K562 (cell line): ENCODE results near the gene PRMT7. TPM values are rescaled to one million over a fixed set of nuclear protein-coding genes. Genes with fewer than 3 reads are reported as not detected.

Source experiments
- AFF4 ChIP-seq: sonication (generic); formaldehyde crosslinking; IDR thresholded peaks from 2 replicates; pipeline ENCODE4 v1.8.0; 2023; ENCODE audit warnings: mild to moderate bottlenecking, missing genetic modification reagents
- BCOR ChIP-seq: fragments of 450-650 bp; IDR thresholded peaks from 2 replicates; pipeline ENCODE4 v1.6.1; 2016
- E2F3 ChIP-seq: fragments of 250-450 bp; sonication (Bioruptor Pico); IDR thresholded peaks from 2 replicates; pipeline ENCODE4 v1.4.0; 2020; ENCODE audit warnings: mild to moderate bottlenecking
- HDAC3 ChIP-seq: fragments of 450-650 bp; IDR thresholded peaks from 2 replicates; pipeline ENCODE4 v1.6.1; 2018; ENCODE audit warnings: borderline replicate concordance, mild to moderate bottlenecking, moderate library complexity; ENCODE audit not compliant: partially characterized antibody
- HEY1 ChIP-seq: fragments of 250-450 bp; sonication (Bioruptor Pico); IDR thresholded peaks from 2 replicates; pipeline ENCODE4 v1.5.0; 2020; ENCODE audit warnings: mild to moderate bottlenecking, moderate library complexity, borderline replicate concordance
- HNRNPL ChIP-seq: fragments of 200-400 bp; formaldehyde crosslinking; IDR thresholded peaks from 2 replicates; pipeline ENCODE4 v1.6.1; 2017; ENCODE audit warnings: low read depth, mild to moderate bottlenecking, low read length
- PHTF2 ChIP-seq: fragments of 250-450 bp; sonication (Bioruptor Pico); IDR thresholded peaks from 2 replicates; pipeline ENCODE4 v1.5.0; 2021; ENCODE audit warnings: mild to moderate bottlenecking
- PREB ChIP-seq: sonication (generic); formaldehyde crosslinking; IDR thresholded peaks from 2 replicates; pipeline ENCODE4 v1.8.1; 2023; ENCODE audit warnings: mild to moderate bottlenecking, missing genetic modification reagents
- SAFB ChIP-seq: fragments of 200-400 bp; formaldehyde crosslinking; IDR thresholded peaks from 2 replicates; pipeline ENCODE4 v1.6.1; 2017; ENCODE audit warnings: low read depth, low read length, borderline replicate concordance
- SAP30 ChIP-seq: fragments of 200-600 bp; sonication (generic); IDR thresholded peaks from 2 replicates; pipeline ENCODE4 v1.6.1; 2012; ENCODE audit warnings: borderline replicate concordance, low read depth, mild to moderate bottlenecking, moderate library complexity, low read length, control low read depth, inconsistent platforms; ENCODE audit not compliant: insufficient read depth, poor library complexity, severe bottlenecking
- SRSF1 ChIP-seq: fragments of 200-400 bp; formaldehyde crosslinking; IDR thresholded peaks from 2 replicates; pipeline ENCODE4 v1.6.1; 2017; ENCODE audit warnings: mild to moderate bottlenecking, low read depth, low read length, moderate library complexity
- TAL1 ChIP-seq: fragments of 450-650 bp; IDR thresholded peaks from 2 replicates; pipeline ENCODE4 v1.6.1; 2016; ENCODE audit warnings: mild to moderate bottlenecking
- ZFP1 ChIP-seq: fragments of 450-650 bp; formaldehyde crosslinking; IDR thresholded peaks from 2 replicates; pipeline ENCODE4 v1.4.0; 2020; ENCODE audit warnings: mild to moderate bottlenecking, mixed read lengths
- ZFP30 ChIP-seq: fragments of 250-450 bp; sonication (Bioruptor Pico); IDR thresholded peaks from 2 replicates; pipeline ENCODE4 v1.8.0; 2022; ENCODE audit warnings: moderate library complexity, mild to moderate bottlenecking, inconsistent platforms, borderline replicate concordance
- ZNF12 ChIP-seq: sonication (generic); formaldehyde crosslinking; IDR thresholded peaks from 2 replicates; pipeline ENCODE4 v1.4.0; 2020; ENCODE audit warnings: mild to moderate bottlenecking, missing genetic modification reagents
- ZNF253 ChIP-seq: fragments of 250-450 bp; sonication (Bioruptor Pico); conservative IDR thresholded peaks from 2 replicates; pipeline ENCODE4 v1.6.1; 2021; ENCODE audit warnings: mild to moderate bottlenecking
- ZNF311 ChIP-seq: fragments of 250-450 bp; sonication (Bioruptor Pico); IDR thresholded peaks from 2 replicates; pipeline ENCODE4 v1.4.0; 2020; ENCODE audit warnings: mild to moderate bottlenecking, moderate library complexity
- ZNF655 ChIP-seq: fragments of 250-450 bp; sonication (Bioruptor Pico); IDR thresholded peaks from 2 replicates; pipeline ENCODE4 v1.5.0; 2021
- polyA plus RNA-seq, 8 experiments: library from polyadenylated mRNA; depleted of rRNA in 4 of 8; stranded (reverse) in 5 of 8; unstranded in 3 of 8; fragments of >200 nt; fragmentation: Nextera tagmentation in 2 of 8; fragmentation: Illumina TruSeq in 1 of 8; extraction: Ambion mirVana in 2 of 8; extraction: Trizol in 1 of 8; gene quantifications; 2 replicates each; pipeline versions ENCODE4 v1.2.1 to v1.2.3, GENCODE V29; 2011 to 2014; ENCODE audit warnings: inconsistent platforms in 1 of 8, missing spikeins in 1 of 8
- total RNA-seq, 7 experiments: library from RNA; depleted of rRNA in 6 of 7; stranded (reverse); fragments of >200 nt in 6 of 7; fragmentation: Illumina TruSeq in 2 of 7; extraction: Trizol in 2 of 7; gene quantifications; 2 replicates each; pipeline versions ENCODE4 v1.2.1 to v1.2.3, GENCODE V29; 2011 to 2021; ENCODE audit warnings: low replicate concordance in 1 of 7
- TF ChIP-seq, protein P1 (sequence below), 3 experiments: IDR thresholded peaks in 2 of 3; conservative IDR thresholded peaks in 1 of 3; 2 replicates each; pipeline ENCODE4 v1.5.1; 2011 to 2012; ENCODE audit warnings: low read length in 3 of 3, mild to moderate bottlenecking in 3 of 3, control low read depth in 2 of 3, improper control_type of control experiment in 1 of 3, inconsistent platforms in 1 of 3, low read depth in 1 of 3, mixed read lengths in 1 of 3, moderate library complexity in 1 of 3; ENCODE audit not compliant: insufficient read depth in 2 of 3

PRMT7 gene
- total and polyA plus RNA-seq, 9 of the 15 experiments (the other 6 are each of a cell fraction or from before 2014, with no cell fraction given), result 6.4 to 88.8 (median 73.1) TPM

DNA sequence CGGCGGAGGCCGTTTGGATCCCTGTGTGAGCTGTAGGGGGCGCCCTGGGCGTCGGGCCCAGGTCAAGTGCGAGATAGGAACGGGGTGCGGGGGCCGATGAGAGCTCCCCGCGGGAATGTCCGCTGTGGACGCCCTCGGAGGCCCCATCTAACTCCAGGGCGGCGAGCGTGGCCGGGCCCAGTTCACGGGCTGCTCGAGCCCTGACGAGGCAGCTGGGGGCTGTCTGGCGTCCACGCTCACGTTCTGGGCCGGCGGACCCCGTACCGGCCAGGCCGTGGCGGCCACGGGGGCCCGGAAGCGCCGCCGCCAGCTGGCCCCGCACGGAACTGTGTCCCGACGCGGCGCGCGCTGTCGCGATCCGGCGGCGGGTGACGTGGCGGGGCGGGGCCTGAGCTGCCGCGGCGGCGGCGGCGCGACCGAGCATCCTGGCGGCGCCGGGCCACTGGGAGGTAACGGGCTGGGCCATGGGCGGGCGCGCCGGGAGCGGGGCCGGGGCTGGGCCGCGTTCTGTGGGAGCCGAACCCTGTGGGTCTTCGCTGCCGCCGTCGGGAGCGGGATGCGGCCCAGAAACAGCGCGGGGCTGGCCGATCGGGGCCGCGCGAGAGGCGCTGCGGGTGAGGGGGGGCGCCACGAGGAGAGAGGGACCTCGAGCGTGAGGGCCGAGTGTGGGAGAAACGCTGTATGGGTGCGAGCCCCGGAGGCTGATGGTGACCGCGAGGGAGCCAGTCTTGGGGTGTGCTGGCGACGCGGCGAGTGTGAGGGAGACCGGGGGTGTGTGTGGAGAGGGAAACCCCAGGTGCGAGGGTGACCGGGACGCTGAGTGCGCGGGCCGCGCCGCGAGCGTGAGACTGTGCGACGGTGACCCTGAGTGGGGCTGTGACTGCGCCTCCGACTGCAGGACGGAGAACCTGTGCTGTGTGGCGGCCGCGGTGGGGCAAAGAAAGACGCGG lies 46.4 kb upstream of the PRMT7 start, which contains the start of gene SLC7A6 (continued):
- peak; percentile 89 for TF ChIP-seq AFF4 (CRISPR knock-in tag)
- peak; percentile 87; the same call in 1 of the 2 replicates for TF ChIP-seq PREB (CRISPR knock-in tag)
- TF ChIP-seq ZNF311, result no peak
- TF ChIP-seq ZFP30, result no peak
- TF ChIP-seq SRSF1, result no peak; the same call in 1 of the 2 replicates
- TF ChIP-seq, protein P1, sequence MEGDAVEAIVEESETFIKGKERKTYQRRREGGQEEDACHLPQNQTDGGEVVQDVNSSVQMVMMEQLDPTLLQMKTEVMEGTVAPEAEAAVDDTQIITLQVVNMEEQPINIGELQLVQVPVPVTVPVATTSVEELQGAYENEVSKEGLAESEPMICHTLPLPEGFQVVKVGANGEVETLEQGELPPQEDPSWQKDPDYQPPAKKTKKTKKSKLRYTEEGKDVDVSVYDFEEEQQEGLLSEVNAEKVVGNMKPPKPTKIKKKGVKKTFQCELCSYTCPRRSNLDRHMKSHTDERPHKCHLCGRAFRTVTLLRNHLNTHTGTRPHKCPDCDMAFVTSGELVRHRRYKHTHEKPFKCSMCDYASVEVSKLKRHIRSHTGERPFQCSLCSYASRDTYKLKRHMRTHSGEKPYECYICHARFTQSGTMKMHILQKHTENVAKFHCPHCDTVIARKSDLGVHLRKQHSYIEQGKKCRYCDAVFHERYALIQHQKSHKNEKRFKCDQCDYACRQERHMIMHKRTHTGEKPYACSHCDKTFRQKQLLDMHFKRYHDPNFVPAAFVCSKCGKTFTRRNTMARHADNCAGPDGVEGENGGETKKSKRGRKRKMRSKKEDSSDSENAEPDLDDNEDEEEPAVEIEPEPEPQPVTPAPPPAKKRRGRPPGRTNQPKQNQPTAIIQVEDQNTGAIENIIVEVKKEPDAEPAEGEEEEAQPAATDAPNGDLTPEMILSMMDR (IDR thresholded peaks at IDR 0.05 in 2 of 3, conservative IDR thresholded peaks at IDR 0.05 in 1 of 3; ENCODE audit: insufficient read depth in 2 of 3, low read depth in 1 of 3, low read length in 3 of 3), result peak; percentile 82 to 84 (median 84)
- no peak for TF ChIP-seq ZNF253 (CRISPR knock-in tag)
- no peak for TF ChIP-seq ZNF655
- TF ChIP-seq ZNF12 (CRISPR knock-in tag), result no peak
- TF ChIP-seq TAL1, result no peak
- no peak for TF ChIP-seq HDAC3
- 0 out of 2 replicates have a peak, but pooled peaks have one; percentile 55 for TF ChIP-seq E2F3 (CRISPR knock-in tag)
- peak; percentile 66 for TF ChIP-seq BCOR
- no peak for TF ChIP-seq PHTF2
- TF ChIP-seq SAFB, result peak; percentile 88
- TF ChIP-seq HNRNPL, result 0 out of 2 replicates have a peak, but pooled peaks have one; percentile 26
- peak; percentile 54 for TF ChIP-seq SAP30
- TF ChIP-seq ZFP1, result no peak
- no peak for TF ChIP-seq HEY1 (CRISPR knock-in tag)
